Measurements from ENCODE around the gene REG1B.

The REG1B gene

DNA sequence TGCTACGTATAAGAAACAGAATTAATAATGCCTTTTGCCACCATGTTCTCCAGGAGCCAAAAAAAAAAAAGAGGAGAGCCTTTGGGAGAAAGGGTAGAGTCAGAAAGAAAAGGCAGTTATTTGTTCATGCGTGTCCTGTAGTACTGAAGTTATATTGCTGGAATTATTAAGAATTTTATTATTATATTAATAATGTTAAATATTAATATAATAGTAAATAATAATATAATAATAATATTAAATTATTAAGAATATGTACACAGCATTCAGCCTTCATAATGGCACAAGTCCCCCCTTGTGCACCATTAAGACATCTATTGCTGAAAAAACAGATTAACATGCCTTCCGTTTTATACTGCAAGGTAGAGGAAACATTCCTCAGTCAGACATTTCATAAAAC is 40.6 kb upstream of the REG1B start:
- Histone ChIP-seq H3K27ac (ENCODE audit: low read depth, low read length, poor library complexity, severe bottlenecking) (no peak overlapping the region), H3K79me2 (ENCODE audit: insufficient read depth, low read length) (no peaks in the 10 kb centered on the region), H3K4me2 (ENCODE audit: low read length) (no peak overlapping the region), H4K20me1 (ENCODE audit: insufficient read depth, low read length) (no peaks in the 10 kb centered on the region), H3F3A (ENCODE audit: insufficient read depth, low read length) (no peaks in the 10 kb centered on the region), H3K9me3 (ENCODE audit: low read length) (no peaks in the 10 kb centered on the region), H2AFZ (ENCODE audit: low read length) (no peak overlapping the region), H3K4me1 (ENCODE audit: insufficient read depth, low read length, severe bottlenecking) (no peaks in the 10 kb centered on the region), H3K27me3 (ENCODE audit: insufficient read depth, low read length) (no peaks in the 10 kb centered on the region), H3K36me3 (ENCODE audit: insufficient read depth, low read length) (no peaks in the 10 kb centered on the region), H3K9me2 (ENCODE audit: low read depth, low read length) (no peaks in the 10 kb centered on the region), H3K4me3 (ENCODE audit: low read depth, low read length, poor library complexity, severe bottlenecking) (no peak overlapping the region), H3K9ac (ENCODE audit: low read length) (no peak overlapping the region)
- TF ChIP-seq, protein P1, sequence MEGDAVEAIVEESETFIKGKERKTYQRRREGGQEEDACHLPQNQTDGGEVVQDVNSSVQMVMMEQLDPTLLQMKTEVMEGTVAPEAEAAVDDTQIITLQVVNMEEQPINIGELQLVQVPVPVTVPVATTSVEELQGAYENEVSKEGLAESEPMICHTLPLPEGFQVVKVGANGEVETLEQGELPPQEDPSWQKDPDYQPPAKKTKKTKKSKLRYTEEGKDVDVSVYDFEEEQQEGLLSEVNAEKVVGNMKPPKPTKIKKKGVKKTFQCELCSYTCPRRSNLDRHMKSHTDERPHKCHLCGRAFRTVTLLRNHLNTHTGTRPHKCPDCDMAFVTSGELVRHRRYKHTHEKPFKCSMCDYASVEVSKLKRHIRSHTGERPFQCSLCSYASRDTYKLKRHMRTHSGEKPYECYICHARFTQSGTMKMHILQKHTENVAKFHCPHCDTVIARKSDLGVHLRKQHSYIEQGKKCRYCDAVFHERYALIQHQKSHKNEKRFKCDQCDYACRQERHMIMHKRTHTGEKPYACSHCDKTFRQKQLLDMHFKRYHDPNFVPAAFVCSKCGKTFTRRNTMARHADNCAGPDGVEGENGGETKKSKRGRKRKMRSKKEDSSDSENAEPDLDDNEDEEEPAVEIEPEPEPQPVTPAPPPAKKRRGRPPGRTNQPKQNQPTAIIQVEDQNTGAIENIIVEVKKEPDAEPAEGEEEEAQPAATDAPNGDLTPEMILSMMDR (IDR thresholded peaks at IDR 0.05; ENCODE audit: low read length) = no peak
- TF ChIP-seq EZH2 (IDR thresholded peaks at IDR 0.05; ENCODE audit: borderline replicate concordance, low read length) = no peak

DNA sequence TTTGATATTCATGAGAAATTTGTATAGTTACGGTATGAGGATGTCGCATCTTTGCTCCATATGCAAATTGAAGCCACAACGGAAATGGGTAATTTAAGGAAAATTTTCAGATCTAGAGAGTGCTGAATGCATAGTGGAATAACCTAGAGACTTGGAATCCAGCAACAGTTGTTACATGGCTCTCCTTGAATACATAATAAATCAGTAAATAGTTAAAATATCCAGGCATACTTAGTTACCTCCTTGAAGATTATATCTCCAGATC is 37.9 kb upstream of the REG1B start:
- no peak overlapping the region for H3K9ac ChIP-seq (ENCODE audit: low read length)
- TF ChIP-seq EZH2 (IDR thresholded peaks at IDR 0.05; ENCODE audit: borderline replicate concordance, low read length) = no peak
- TF ChIP-seq, protein P1 (IDR thresholded peaks at IDR 0.05; ENCODE audit: low read length) = no peak
- no peak overlapping the region for H2AFZ ChIP-seq (ENCODE audit: low read length)
- H3K79me2 ChIP-seq (ENCODE audit: insufficient read depth, low read length) = no peaks in the 10 kb centered on the region
- no peak overlapping the region for H3K4me3 ChIP-seq (ENCODE audit: low read depth, low read length, poor library complexity, severe bottlenecking)
- no peaks in the 10 kb centered on the region for H3K9me2 ChIP-seq (ENCODE audit: low read depth, low read length)
- no peak overlapping the region for H3K27ac ChIP-seq (ENCODE audit: low read depth, low read length, poor library complexity, severe bottlenecking)
- H3K4me2 ChIP-seq (ENCODE audit: low read length) = no peak overlapping the region
- no peaks in the 10 kb centered on the region for H3K27me3 ChIP-seq (ENCODE audit: insufficient read depth, low read length)
- no peaks in the 10 kb centered on the region for H3K4me1 ChIP-seq (ENCODE audit: insufficient read depth, low read length, severe bottlenecking)
- H4K20me1 ChIP-seq (ENCODE audit: insufficient read depth, low read length) = no peaks in the 10 kb centered on the region
- no peaks in the 10 kb centered on the region for H3K36me3 ChIP-seq (ENCODE audit: insufficient read depth, low read length)
- H3K9me3 ChIP-seq (ENCODE audit: low read length) = no peaks in the 10 kb centered on the region
- no peaks in the 10 kb centered on the region for H3F3A ChIP-seq (ENCODE audit: insufficient read depth, low read length)

DNA sequence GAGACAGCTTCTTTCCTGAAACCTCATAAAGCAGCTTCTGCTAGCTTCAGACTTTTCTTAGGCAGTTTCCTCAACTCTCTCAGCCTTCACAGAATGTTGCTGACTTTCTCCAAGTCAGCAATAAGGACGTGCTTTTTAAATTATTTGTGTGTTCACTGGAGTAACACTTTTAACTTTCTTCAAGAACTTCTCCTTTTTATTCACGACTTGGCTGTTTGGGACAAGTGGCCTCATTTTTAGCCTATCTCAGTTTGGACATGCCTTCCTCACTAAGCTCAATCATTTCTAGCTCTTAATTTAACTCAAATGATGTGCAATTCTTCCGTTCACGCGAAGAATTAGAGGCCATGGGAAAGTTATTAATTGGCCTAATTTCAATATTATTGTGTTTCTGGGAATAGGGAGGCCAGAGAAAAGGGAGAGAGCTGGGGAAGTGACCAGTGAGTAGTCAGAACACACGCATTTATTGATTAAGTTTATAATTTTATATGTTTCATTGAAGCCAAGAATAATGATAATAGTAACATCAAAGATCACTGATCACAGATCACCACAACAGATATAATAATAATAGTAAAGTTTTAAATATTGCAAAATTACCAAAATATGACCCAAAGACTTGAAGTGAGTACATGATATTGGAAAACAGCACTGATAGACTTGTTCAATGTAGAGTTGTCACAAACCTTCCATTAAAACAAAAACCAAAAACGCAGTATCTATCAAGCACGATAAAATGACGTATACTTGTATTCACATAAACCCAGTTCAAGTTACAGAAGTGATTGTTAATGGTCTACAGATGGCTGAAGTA is 37.3 kb upstream of the REG1B start:
- H4K20me1 ChIP-seq (ENCODE audit: insufficient read depth, low read length) = no peaks in the 10 kb centered on the region
- no peaks in the 10 kb centered on the region for H3K79me2 ChIP-seq (ENCODE audit: insufficient read depth, low read length)
- H3K9me2 ChIP-seq (ENCODE audit: low read depth, low read length) = no peaks in the 10 kb centered on the region
- H3K36me3 ChIP-seq (ENCODE audit: insufficient read depth, low read length) = no peaks in the 10 kb centered on the region
- TF ChIP-seq EZH2 (IDR thresholded peaks at IDR 0.05; ENCODE audit: borderline replicate concordance, low read length) = no peak
- TF ChIP-seq, protein P1 (IDR thresholded peaks at IDR 0.05; ENCODE audit: low read length) = no peak
- no peaks in the 10 kb centered on the region for H3K27me3 ChIP-seq (ENCODE audit: insufficient read depth, low read length)
- H3K9me3 ChIP-seq (ENCODE audit: low read length) = no peaks in the 10 kb centered on the region
- no peaks in the 10 kb centered on the region for H3K4me1 ChIP-seq (ENCODE audit: insufficient read depth, low read length, severe bottlenecking)
- no peak overlapping the region for H3K27ac ChIP-seq (ENCODE audit: low read depth, low read length, poor library complexity, severe bottlenecking)
- no peaks in the 10 kb centered on the region for H3F3A ChIP-seq (ENCODE audit: insufficient read depth, low read length)
- no peak overlapping the region for H3K4me3 ChIP-seq (ENCODE audit: low read depth, low read length, poor library complexity, severe bottlenecking)
- no peak overlapping the region for H3K4me2 ChIP-seq (ENCODE audit: low read length)
- no peak overlapping the region for H2AFZ ChIP-seq (ENCODE audit: low read length)
- no peak overlapping the region for H3K9ac ChIP-seq (ENCODE audit: low read length)
